HL-60 (cell line): ENCODE results near the gene COL25A1.

Source experiments
- DNase-seq, 2 experiments: peaks; one replicate each; pipeline ENCODE4 v3.0.0-alpha.2; 2010 to 2020; ENCODE audit warnings: low read depth in 1 of 2, low spot score in 1 of 2
- H3K27ac ChIP-seq: fragments of 250-450 bp; sonication (Bioruptor Pico); replicated peaks from 2 replicates; pipeline ENCODE4 v1.5.1; 2020; ENCODE audit warnings: mild to moderate bottlenecking, moderate library complexity
- H3K27me3 ChIP-seq: fragments of 250-450 bp; sonication (Bioruptor Pico); 2 replicates; pipeline ENCODE4 v1.5.1; 2021; ENCODE audit warnings: mild to moderate bottlenecking, moderate library complexity; ENCODE audit not compliant: insufficient read depth, poor library complexity, severe bottlenecking
- H3K4me3 ChIP-seq: replicated peaks from 2 replicates; pipeline ENCODE4 v1.5.1; 2011; ENCODE audit warnings: mild to moderate bottlenecking, control low read depth, low read length; ENCODE audit not compliant: insufficient read depth
- CTCF ChIP-seq: IDR thresholded peaks from one replicate; pipeline ENCODE4 v1.5.1; 2011; ENCODE audit warnings: low read length, control low read depth, inconsistent platforms; ENCODE audit not compliant: insufficient read depth
- GABPA ChIP-seq: IDR thresholded peaks from 2 replicates; pipeline ENCODE4 v1.6.1; 2012; ENCODE audit warnings: low read depth
- POLR2AphosphoS5 ChIP-seq: IDR thresholded peaks from 2 replicates; pipeline ENCODE4 v1.6.1; 2012; ENCODE audit warnings: low read depth
- REST ChIP-seq: IDR thresholded peaks from 2 replicates; pipeline ENCODE4 v1.6.1; 2012; ENCODE audit warnings: low read depth; ENCODE audit not compliant: insufficient replicate concordance
- SPI1 ChIP-seq: IDR thresholded peaks from 2 replicates; pipeline ENCODE4 v1.6.1; 2012; ENCODE audit warnings: low read depth, mild to moderate bottlenecking, borderline replicate concordance

Gene COL25A1

GRCh38 chr4:109049926-109050325 lies 252.5 kb downstream of the COL25A1 start:
- Histone ChIP-seq H3K27me3 (no peaks in the 10 kb centered on the region), H3K27ac (no peak overlapping the region)
- TF ChIP-seq POLR2AphosphoS5 (no peak), GABPA (no peak), SPI1 (no peak), CTCF (no peak), REST (no peak)

GRCh38 chr4:109046471-109047201 lies 255.8 kb downstream of the COL25A1 start:
- no peaks in the 10 kb centered on the region for H3K27me3 ChIP-seq
- no peak overlapping the region for H3K4me3 ChIP-seq
- TF ChIP-seq CTCF (no peak), POLR2AphosphoS5 (no peak), SPI1 (no peak), GABPA (no peak), REST (no peak)
- H3K27ac ChIP-seq: no peak overlapping the region
- no peak for DNase-seq

More at GRCh38 chr4:109049926-109050325, 252.5 kb downstream of the COL25A1 start:
- no peak for DNase-seq
- H3K4me3 ChIP-seq: no peak overlapping the region

GRCh38 chr4:109044431-109044830 lies 258.0 kb downstream of the COL25A1 start:
- H3K27me3 ChIP-seq: no peaks in the 10 kb centered on the region
- H3K4me3 ChIP-seq: no peak overlapping the region
- no peak overlapping the region for H3K27ac ChIP-seq
- TF ChIP-seq SPI1 (no peak), POLR2AphosphoS5 (no peak), CTCF (no peak), REST (no peak), GABPA (no peak)
- DNase-seq: no peak
